ENCODE data around the gene APEX2.

DNA sequence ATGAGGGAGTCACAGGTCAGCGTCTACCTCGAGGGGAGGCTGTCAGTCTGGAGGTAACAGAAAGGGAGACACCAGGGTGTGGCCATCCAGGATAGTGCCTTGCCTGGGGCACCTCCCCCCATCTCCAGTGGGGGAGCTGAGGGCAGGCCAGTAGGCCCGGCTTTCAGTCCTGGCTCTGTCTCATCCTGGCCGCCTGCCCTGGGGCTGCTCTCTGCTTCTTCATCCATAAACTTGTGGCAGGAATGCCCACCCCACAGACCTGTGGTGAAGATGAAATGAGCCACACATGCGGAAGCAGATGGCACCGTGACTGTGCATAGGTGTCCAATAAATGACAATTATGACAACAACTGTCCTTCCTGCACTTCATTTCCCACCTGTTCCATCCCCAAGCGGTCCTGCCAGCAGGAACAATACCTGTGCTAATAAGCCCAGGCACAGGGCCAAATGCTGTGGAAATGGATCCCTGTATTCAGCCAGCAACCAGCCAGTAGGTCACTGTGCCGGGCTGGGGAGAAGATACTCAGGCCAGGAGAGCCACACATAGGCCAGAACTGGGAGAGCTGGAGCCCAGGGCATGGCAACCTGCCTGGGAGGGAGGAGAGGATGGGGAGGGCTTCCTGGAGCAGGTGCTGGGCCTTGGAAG lies 49.3 kb upstream of the APEX2 start:
- TF ChIP-seq POLR2A (IDR thresholded peaks at IDR 0.05; ENCODE audit: low read depth, low read length) (no peak), POLR2AphosphoS5 (IDR thresholded peaks at IDR 0.05; ENCODE audit: low read depth, low read length) (no peak)
